Bronchial epithelial cell (primary cell): Measurements from ENCODE around the gene SETD4. TPM values are rescaled to one million over a fixed set of nuclear protein-coding genes. Genes with fewer than 3 reads are reported as not detected.
"Not testable (repeated sequence)": the region's sequence is repeated elsewhere in the genome, so short reads cannot be mapped to it uniquely, and the experiment has no call there.

Source experiments
- DNase-seq: peaks from one replicate; pipeline ENCODE4 v3.0.0-alpha.2; 2010; ENCODE audit warnings: low read depth
- FAIRE-seq: peaks from 2 replicates; lab custom pipeline; 2011; peaks lifted over from hg19 to GRCh38; lab: Jason Lieb, UNC
- H3K27me3 ChIP-seq: 2 replicates; pipeline ENCODE4 v1.5.1; 2011; ENCODE audit warnings: low read length; ENCODE audit not compliant: control insufficient read depth, insufficient read depth
- H3K36me3 ChIP-seq: 2 replicates; pipeline ENCODE4 v1.5.1; 2011; ENCODE audit warnings: low read length; ENCODE audit not compliant: control insufficient read depth, insufficient read depth
- H3K4me3 ChIP-seq: 2 replicates; pipeline ENCODE4 v1.5.1; 2011; ENCODE audit warnings: mild to moderate bottlenecking, low read depth, low read length, control low read depth
- CTCF ChIP-seq: IDR thresholded peaks from 2 replicates; pipeline ENCODE4 v1.5.1; 2011; ENCODE audit warnings: mild to moderate bottlenecking, moderate library complexity, low read length, control low read depth, inconsistent platforms; ENCODE audit not compliant: insufficient read depth, severe bottlenecking
- total RNA-seq: library from RNA; depleted of rRNA; stranded (reverse); fragments of >200 nt; gene quantifications from 2 replicates; pipeline ENCODE4 v1.2.1, GENCODE V29; 2014

The SETD4 gene
- total RNA-seq, 1 donor from 2014 or later: 16.6 TPM

GRCh38 chr21:36100971-36101641 lies 40.8 kb upstream of the SETD4 start:
- no peak for FAIRE-seq
- DNase-seq: no peak
- TF ChIP-seq CTCF: no peak
- Histone ChIP-seq H3K27me3 (no peaks in the 10 kb centered on the region), H3K36me3 (no peaks in the 10 kb centered on the region), H3K4me3 (no peak overlapping the region)

- not testable (repeated sequence) for H3K27me3 ChIP-seq, FAIRE-seq, H3K4me3 ChIP-seq, DNase-seq, H3K36me3 ChIP-seq
These were observed 39.4 kb upstream of the SETD4 start for GRCh38 chr21:36099695-36100211.

- TF ChIP-seq CTCF: no peak
These were observed 38.7 kb upstream of the SETD4 start for GRCh38 chr21:36099000-36099399.

GRCh38 chr21:36098182-36098532 lies 37.8 kb upstream of the SETD4 start:
- no peak for TF ChIP-seq CTCF
- FAIRE-seq (no peak), DNase-seq (no peak)
- H3K36me3 ChIP-seq: no peaks in the 10 kb centered on the region
- H3K27me3 ChIP-seq: no peaks in the 10 kb centered on the region
- H3K4me3 ChIP-seq: no peak overlapping the region

More at GRCh38 chr21:36099000-36099399, 38.7 kb upstream of the SETD4 start:
- no peaks in the 10 kb centered on the region for H3K36me3 ChIP-seq
- DNase-seq (no peak), FAIRE-seq (no peak)
- no peaks in the 10 kb centered on the region for H3K27me3 ChIP-seq
- no peak overlapping the region for H3K4me3 ChIP-seq

GRCh38 chr21:36097427-36098181 lies 37.3 kb upstream of the SETD4 start:
- peak; percentile 48 for DNase-seq
- no peak for FAIRE-seq
- Histone ChIP-seq H3K4me3 (no peak overlapping the region), H3K36me3 (no peaks in the 10 kb centered on the region), H3K27me3 (no peaks in the 10 kb centered on the region)
- TF ChIP-seq CTCF: no peak
